ENCODE results near the gene RAVER2. TPM values are rescaled to one million over a fixed set of nuclear protein-coding genes. Genes with fewer than 3 reads are reported as not detected.

The RAVER2 gene
- total RNA-seq, 1 donor from 2014 or later: 18.6 TPM

GRCh38 chr1:64841330-64842065 lies 96.6 kb downstream of the RAVER2 start:
- Mint-ChIP-seq H3K27me3 (ENCODE audit: low read depth) (no peaks in the 10 kb centered on the region), H3K4me3 (no peak overlapping the region), H3K36me3 (peaks cover 36% of the 10 kb centered on the region), H3K27ac (no peak overlapping the region), H3K9me3 (no peaks in the 10 kb centered on the region), H3K4me1 (no peaks in the 10 kb centered on the region)
- DNase-seq (ENCODE audit: low spot score in 2 of 2, unreplicated experiment in 2 of 2): no peak
- no peak for TF ChIP-seq CTCF (IDR thresholded peaks at IDR 0.05; ENCODE audit: unreplicated experiment)

- no peak overlapping the region for H3K27ac Mint-ChIP-seq
- H3K9me3 Mint-ChIP-seq: no peaks in the 10 kb centered on the region
- H3K4me1 Mint-ChIP-seq: no peaks in the 10 kb centered on the region
- no peak for TF ChIP-seq CTCF (IDR thresholded peaks at IDR 0.05; ENCODE audit: unreplicated experiment)
- DNase-seq (ENCODE audit: low spot score in 2 of 2, unreplicated experiment in 2 of 2): no peak
- no peak overlapping the region for H3K4me3 Mint-ChIP-seq
- peaks cover 29% of the 10 kb centered on the region for H3K36me3 Mint-ChIP-seq
- no peaks in the 10 kb centered on the region for H3K27me3 Mint-ChIP-seq (ENCODE audit: low read depth)
These were observed 97.3 kb downstream of the RAVER2 start for GRCh38 chr1:64842224-64842623.

GRCh38 chr1:64843675-64844074 lies 98.8 kb downstream of the RAVER2 start:
- Mint-ChIP-seq H3K27me3 (ENCODE audit: low read depth) (no peaks in the 10 kb centered on the region), H3K9me3 (no peaks in the 10 kb centered on the region)

GRCh38 chr1:64844175-64844574 lies 99.3 kb downstream of the RAVER2 start:
- H3K4me1 Mint-ChIP-seq: no peaks in the 10 kb centered on the region
- H3K27ac Mint-ChIP-seq: no peak overlapping the region

More at GRCh38 chr1:64843675-64844074, 98.8 kb downstream of the RAVER2 start:
- H3K36me3 Mint-ChIP-seq: peaks cover 22% of the 10 kb centered on the region
- no peak overlapping the region for H3K4me3 Mint-ChIP-seq
- no peaks in the 10 kb centered on the region for H3K4me1 Mint-ChIP-seq
- no peak for TF ChIP-seq CTCF (IDR thresholded peaks at IDR 0.05; ENCODE audit: unreplicated experiment)
- DNase-seq (ENCODE audit: low spot score in 2 of 2, unreplicated experiment in 2 of 2): no peak
- no peak overlapping the region for H3K27ac Mint-ChIP-seq

GRCh38 chr1:64844609-64845008 lies 99.7 kb downstream of the RAVER2 start:
- no peak for DNase-seq (ENCODE audit: low spot score in 2 of 2, unreplicated experiment in 2 of 2)
- H3K9me3 Mint-ChIP-seq: no peaks in the 10 kb centered on the region
- peaks cover 20% of the 10 kb centered on the region for H3K36me3 Mint-ChIP-seq

More at GRCh38 chr1:64844175-64844574, 99.3 kb downstream of the RAVER2 start:
- no peak overlapping the region for H3K4me3 Mint-ChIP-seq
- H3K9me3 Mint-ChIP-seq: no peaks in the 10 kb centered on the region
- no peak for TF ChIP-seq CTCF (IDR thresholded peaks at IDR 0.05; ENCODE audit: unreplicated experiment)
- no peak for DNase-seq (ENCODE audit: low spot score in 2 of 2, unreplicated experiment in 2 of 2)
- no peaks in the 10 kb centered on the region for H3K27me3 Mint-ChIP-seq (ENCODE audit: low read depth)
- H3K36me3 Mint-ChIP-seq: peaks cover 21% of the 10 kb centered on the region

More at GRCh38 chr1:64844609-64845008, 99.7 kb downstream of the RAVER2 start:
- no peaks in the 10 kb centered on the region for H3K27me3 Mint-ChIP-seq (ENCODE audit: low read depth)
- H3K4me1 Mint-ChIP-seq: no peaks in the 10 kb centered on the region
- H3K4me3 Mint-ChIP-seq: no peak overlapping the region
- no peak for TF ChIP-seq CTCF (IDR thresholded peaks at IDR 0.05; ENCODE audit: unreplicated experiment)
- no peak overlapping the region for H3K27ac Mint-ChIP-seq
